Measurements from ENCODE around the gene CLNS1A.

DNA sequence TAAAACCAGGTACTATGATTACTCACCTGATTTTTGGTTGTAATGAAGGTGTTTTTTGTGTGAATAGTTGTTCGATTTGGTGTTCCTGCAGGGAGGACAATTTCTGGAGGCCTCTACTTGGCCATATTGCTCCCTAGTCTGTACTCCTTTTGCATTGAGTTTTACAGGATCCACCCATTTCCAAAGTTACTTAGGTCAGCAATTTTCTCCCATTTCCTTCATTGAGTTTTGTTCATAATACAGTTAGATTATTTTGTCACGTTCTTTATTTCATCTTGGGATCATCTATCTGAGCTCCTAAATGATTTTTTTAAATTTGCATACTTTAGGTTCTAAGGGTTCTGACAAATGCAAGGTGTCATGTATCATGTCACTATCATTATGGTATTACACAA, 67.9 kb downstream of the CLNS1A start:
- TF ChIP-seq EP300 (IDR thresholded peaks at IDR 0.05) (no peak), POLR2A (IDR thresholded peaks at IDR 0.05; ENCODE audit: low read depth) (no peak)
- TF ChIP-seq, protein P1, sequence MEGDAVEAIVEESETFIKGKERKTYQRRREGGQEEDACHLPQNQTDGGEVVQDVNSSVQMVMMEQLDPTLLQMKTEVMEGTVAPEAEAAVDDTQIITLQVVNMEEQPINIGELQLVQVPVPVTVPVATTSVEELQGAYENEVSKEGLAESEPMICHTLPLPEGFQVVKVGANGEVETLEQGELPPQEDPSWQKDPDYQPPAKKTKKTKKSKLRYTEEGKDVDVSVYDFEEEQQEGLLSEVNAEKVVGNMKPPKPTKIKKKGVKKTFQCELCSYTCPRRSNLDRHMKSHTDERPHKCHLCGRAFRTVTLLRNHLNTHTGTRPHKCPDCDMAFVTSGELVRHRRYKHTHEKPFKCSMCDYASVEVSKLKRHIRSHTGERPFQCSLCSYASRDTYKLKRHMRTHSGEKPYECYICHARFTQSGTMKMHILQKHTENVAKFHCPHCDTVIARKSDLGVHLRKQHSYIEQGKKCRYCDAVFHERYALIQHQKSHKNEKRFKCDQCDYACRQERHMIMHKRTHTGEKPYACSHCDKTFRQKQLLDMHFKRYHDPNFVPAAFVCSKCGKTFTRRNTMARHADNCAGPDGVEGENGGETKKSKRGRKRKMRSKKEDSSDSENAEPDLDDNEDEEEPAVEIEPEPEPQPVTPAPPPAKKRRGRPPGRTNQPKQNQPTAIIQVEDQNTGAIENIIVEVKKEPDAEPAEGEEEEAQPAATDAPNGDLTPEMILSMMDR (IDR thresholded peaks at IDR 0.05) = no peak

All from esophagus muscularis mucosa (tissue), 4 donors.